AG08395 (cell line): Measurements from ENCODE around the gene ADCY4.

ENCODE experiments used
- DNase-seq: peaks from one replicate; pipeline ENCODE4 v3.0.0; 2012; ENCODE audit warnings: mixed read lengths, low spot score

Gene ADCY4

GRCh38 chr14:24315807-24316596 lies 18.9 kb downstream of the ADCY4 start:
- DNase-seq = no peak

DNA sequence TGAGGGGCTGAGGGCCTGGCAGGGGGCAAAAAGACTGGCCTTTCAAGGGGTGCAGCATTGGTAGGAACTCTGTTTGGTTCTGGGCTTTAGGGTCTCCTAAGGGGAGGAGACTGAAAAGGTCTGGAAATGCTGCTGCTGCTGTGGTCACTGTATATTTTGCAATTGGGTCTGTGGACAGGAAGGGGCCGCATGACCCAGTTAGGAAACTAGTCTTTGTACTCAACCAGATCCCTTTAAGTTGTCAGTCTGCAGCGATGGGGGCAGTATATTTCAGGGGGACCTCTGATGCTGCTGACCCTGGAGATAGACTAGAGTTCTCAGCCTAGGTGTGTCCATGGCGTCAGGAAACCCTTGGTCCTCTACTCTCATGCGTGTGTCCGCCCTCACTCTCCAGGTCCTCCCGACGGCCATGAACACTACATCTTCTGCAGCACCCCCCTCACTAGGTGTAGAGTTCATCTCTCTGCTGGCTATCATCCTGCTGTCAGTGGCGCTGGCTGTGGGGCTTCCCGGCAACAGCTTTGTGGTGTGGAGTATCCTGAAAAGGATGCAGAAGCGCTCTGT lies 19.5 kb downstream of the ADCY4 start:
- DNase-seq = no peak

DNA sequence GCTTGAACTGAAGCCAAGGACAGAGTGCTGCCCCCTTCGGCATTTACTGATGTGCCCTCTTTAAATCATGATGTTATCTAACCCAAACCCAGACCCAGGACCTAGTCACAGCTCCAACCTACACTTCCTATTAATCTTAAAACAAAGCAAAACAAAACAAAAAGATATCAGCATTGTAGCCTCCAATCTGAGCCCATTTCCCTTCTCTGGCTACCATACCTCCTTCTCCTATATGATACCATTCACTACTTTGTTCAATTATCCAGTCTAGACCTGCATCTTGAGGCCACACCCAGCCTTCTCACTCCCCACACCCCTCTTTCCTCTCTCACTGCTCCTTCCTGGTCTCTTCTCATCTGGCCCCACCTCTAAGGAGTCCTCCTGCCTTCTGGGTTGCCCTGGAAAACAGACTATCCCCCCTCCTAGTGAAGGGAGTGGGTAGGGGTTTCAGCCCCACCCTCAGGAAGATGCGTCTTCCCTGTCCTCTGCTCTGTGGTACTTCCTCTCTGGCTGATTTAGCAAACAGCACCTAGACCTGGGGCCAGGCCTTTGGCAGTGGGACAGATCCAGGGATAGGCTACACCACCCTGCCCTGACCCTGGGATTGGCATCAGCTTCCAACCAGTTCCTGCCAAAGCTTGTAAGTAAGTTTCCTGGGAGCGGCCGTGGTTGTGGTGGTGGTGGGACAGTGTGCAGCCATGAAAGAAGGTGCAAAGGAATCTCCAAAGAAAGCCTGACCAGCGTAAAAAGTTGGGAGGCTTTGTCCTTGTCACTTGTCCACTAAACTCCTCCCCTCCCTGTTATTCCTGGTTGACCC lies 20.3 kb downstream of the ADCY4 start:
- no peak for DNase-seq

- no peak for DNase-seq
These were observed 21.0 kb downstream of the ADCY4 start for GRCh38 chr14:24313913-24314312.

DNA sequence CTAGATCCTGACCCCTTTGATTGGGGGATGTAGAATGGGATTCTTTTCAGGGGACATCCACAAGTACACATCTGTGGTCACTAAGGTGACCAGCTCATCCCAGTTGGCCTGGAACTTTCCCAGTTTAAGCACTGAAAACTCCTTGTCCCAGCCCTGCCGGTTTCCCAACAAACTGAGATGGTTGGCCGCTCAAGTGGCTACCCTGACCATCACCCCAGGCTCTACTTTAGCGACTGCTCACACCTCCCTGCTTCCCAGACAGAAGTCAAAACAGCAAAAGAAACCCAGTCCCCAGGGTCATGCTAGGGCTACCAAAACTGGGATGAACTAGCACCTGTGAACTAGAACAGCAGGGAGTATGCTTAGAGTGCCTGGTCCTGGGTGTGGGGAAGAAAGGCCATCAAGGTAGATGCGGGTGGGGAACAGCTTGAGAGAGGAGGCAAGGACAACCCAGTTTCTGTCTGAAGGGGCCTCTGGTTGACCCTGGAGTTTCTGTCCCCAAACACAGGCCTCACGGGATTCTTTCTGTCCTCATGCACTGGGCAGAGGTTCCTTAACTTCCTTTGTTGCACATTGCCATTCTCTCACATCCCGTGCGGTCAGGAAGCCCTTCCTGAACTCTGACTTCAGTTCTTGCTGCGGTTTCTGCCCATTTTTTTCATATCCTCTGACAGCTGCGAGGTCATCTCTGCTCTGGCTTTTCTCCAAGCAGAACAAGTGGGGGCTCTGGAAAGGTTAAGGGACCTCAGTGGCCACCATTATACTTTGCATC lies 21.9 kb downstream of the ADCY4 start:
- no peak for DNase-seq

- DNase-seq = peak; percentile 47
These were observed 22.8 kb downstream of the ADCY4 start for GRCh38 chr14:24311837-24312615.

- DNase-seq = peak; percentile 85
These were observed 23.9 kb downstream of the ADCY4 start, which contains the start of gene LTB4R for GRCh38 chr14:24310646-24311604. TSS of gene LTB4R (plus strand) at chr14:24311502. CDS start at chr14:24315652, 4,150 bp downstream.

- no peak for DNase-seq
These were observed 24.6 kb downstream of the ADCY4 start for GRCh38 chr14:24310265-24310645.

DNA sequence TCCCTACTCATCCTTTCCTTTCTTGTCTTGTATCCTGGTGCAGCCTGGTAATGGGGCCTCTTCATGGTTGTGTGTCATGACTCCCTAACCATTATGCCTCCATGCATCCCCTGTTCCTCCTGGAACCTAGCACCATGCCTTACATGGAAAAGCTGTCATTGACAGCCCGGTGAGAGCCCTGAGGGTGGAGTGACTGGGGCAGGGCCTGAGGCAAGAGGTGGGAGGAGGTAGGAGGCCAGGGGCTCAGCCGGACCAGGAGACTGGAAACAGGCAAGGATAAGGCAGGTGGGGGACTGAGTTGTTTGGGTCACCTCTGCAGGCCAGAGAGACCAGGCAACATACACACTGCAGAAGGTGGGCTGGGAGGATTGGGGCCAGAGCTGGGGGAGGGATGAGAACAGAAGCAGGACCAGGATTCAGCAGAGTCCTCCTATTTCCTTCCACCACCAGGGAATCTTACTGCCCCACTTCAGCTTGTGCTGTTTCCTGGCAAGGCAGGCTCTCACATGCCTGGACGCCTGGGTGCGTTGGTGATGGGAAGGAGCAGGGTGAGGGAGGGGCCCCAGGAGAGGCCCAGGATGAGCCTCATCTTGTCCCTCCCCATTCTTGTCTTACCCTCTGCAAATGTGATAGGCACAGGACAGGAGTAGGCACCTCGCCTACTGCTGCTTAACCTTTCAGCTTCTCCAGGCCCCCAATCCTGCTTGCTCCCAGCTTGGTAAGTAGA lies 25.2 kb downstream of the ADCY4 start, which contains the start of gene LTB4R2:
TSS of gene LTB4R2 (plus strand) at position 603 of the 727 bp plus-strand sequence. CDS start 525 bp downstream, outside the sequence.
- DNase-seq = no peak

DNA sequence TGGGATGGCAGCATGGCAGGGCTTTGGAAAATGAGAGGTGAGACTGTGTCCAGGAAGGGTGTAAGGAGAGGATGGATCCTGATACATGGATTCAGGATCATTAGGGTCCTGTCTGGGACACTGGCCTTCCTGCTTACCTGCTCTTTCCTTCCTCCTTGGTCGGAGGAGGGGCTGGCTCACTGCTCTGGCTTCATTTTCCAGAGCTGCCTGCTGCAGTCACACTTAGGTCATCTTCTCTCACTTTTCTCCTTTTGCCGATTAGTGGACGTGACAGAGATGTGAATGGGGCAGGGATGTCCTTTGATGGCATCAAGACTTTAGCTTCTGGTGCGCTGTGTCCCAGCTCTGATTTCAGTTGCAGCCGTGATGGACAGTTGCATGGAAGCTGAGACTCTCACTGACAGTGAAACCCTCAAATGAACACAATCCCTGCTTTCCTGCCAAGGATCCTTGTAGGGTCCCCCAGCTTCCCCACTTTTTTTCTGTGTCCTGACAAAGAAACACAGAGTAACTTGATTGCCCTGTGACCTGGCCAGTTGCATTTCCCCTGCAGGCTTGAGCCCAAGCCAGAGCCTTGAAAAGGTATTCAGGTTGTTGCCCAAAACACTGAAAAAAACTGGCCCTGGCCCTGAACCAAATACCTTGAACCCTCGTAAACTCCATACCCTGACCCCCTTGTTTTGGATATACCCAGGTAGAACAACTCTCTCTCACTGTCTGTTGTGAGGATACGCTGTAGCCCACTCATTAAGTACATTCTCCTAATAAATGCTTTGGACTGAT lies 26.3 kb downstream of the ADCY4 start:
- no peak for DNase-seq

GRCh38 chr14:24307575-24308341 lies 27.1 kb downstream of the ADCY4 start, which contains the start of gene CIDEB:
TSS of gene CIDEB (minus strand) at chr14:24307977. CDS start at chr14:24307858, 119 bp downstream.
- peak; percentile 81 for DNase-seq

- DNase-seq = no peak
These were observed 27.7 kb downstream of the ADCY4 start for GRCh38 chr14:24307156-24307574.

GRCh38 chr14:24304019-24304387 lies 30.9 kb downstream of the ADCY4 start:
- no peak for DNase-seq

- no peak for DNase-seq
These were observed 34.4 kb downstream of the ADCY4 start for GRCh38 chr14:24300326-24300980.

DNA sequence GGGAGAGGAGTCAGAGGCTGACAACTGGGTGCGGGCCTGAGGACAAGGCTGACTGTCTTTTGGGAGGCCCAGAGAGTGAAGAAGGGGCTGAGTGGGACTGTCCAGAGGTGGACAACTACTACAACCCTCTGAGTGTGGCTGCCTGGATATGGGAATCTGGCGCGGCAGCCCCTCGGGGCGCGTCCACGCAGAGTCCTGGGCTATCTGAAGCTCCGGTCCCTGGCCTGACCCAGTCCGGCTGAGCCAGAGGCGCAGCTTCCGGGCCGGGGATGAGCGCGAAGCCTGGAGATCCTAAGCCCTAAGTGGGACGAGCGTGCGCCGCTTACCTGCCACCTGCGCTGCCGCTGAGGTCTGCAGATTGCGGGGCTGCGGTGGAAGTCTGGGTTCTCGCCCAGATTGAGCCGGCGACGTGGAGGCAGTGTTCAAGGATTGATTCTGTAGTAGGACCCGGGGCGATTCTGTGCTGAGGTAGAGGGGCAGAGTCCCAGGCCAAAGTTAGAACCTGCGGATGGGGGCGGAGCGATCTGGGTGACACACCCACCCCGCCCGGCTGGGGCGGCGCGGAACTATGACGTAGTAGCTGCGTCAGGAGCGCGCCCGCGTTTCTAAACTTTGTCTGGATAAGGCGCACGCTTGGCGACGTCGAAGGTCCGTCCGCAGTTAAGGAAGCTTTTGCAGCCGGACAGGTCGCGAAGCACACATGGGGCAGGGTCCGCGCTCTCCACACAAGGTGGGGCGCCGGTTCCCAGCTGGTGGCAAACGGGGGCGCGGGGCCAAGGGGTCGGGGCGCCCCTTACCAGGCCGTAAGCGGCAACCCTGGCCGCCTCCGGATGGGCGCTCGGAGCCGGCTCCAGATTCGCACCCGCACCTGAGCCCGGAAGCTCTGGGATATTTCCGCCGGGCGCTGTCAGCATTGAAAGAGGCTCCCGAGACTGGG lies 35.3 kb downstream of the ADCY4 start, which contains the start of the genes DHRS1 and NOP9:
TSS of gene DHRS1 (minus strand) at position 526 of the 937 bp plus-strand sequence. CDS start 674 bp downstream, outside the sequence.
TSS of gene NOP9 (plus strand) at position 596 of the 937 bp plus-strand sequence. CDS start at position 701, 105 bp downstream.
- DNase-seq = peak; percentile 97

- peak; percentile 82 for DNase-seq
These were observed 36.0 kb downstream of the ADCY4 start for GRCh38 chr14:24298892-24299254.
